Activated CD4-positive, CD25-positive, alpha-beta regulatory T cell (primary cell): ENCODE measurements around the gene PTBP1.

Source experiments
- DNase-seq, 4 experiments: peaks; one replicate each; lab custom pipeline; 2025; lab: John Stamatoyannopoulos, UW

Gene PTBP1

GRCh38 chr19:796692-797527 is at the start of gene PTBP1:
Gene PTBP1, plus strand, starts transcription at chr19:797452. Its CDS starts 46 bp downstream, at chr19:797498.
- DNase-seq: peak; percentile 96 to 100 (median 100)

- DNase-seq: no peak
Observed at GRCh38 chr19:748274-748598, 49.0 kb upstream of the PTBP1 start.

- no peak for DNase-seq
Observed at GRCh38 chr19:749811-750210, 47.4 kb upstream of the PTBP1 start.

GRCh38 chr19:750640-751423 is 46.4 kb upstream of the PTBP1 start, which contains the start of gene MISP:
Gene MISP, plus strand, starts transcription at chr19:751112. Its CDS starts 5,835 bp downstream, at chr19:756947.
- no peak for DNase-seq

GRCh38 chr19:751501-752341 is 45.5 kb upstream of the PTBP1 start:
- DNase-seq: no peak

- DNase-seq: no peak
Observed at GRCh38 chr19:752652-753517, 44.4 kb upstream of the PTBP1 start.

GRCh38 chr19:754530-754929 is 42.7 kb upstream of the PTBP1 start:
- DNase-seq: no peak

GRCh38 chr19:755063-755462 is 42.2 kb upstream of the PTBP1 start:
- DNase-seq: no peak

GRCh38 chr19:756236-756635 is 41.0 kb upstream of the PTBP1 start:
- no peak for DNase-seq

GRCh38 chr19:756821-757688 is 40.2 kb upstream of the PTBP1 start:
- DNase-seq: no peak

GRCh38 chr19:757811-758668 is 39.2 kb upstream of the PTBP1 start:
- DNase-seq: no peak

- DNase-seq: no peak
Observed at GRCh38 chr19:763181-763580, 34.1 kb upstream of the PTBP1 start.

- no peak for DNase-seq
Observed at GRCh38 chr19:763869-764268, 33.4 kb upstream of the PTBP1 start.

GRCh38 chr19:764301-764700 is 33.0 kb upstream of the PTBP1 start:
- no peak for DNase-seq

GRCh38 chr19:765179-765738 is 32.0 kb upstream of the PTBP1 start:
- no peak for DNase-seq

GRCh38 chr19:768424-768823 is 28.8 kb upstream of the PTBP1 start:
- no peak for DNase-seq

- DNase-seq: no peak
Observed at GRCh38 chr19:769616-770015, 27.6 kb upstream of the PTBP1 start.

GRCh38 chr19:771332-771785 is 25.9 kb upstream of the PTBP1 start:
- DNase-seq: no peak

- no peak for DNase-seq
Observed at GRCh38 chr19:772063-772462, 25.2 kb upstream of the PTBP1 start.
